Keratinocyte (primary cell): ENCODE measurements around the gene TNS1. TPM values are rescaled to one million over a fixed set of nuclear protein-coding genes. Genes with fewer than 3 reads are reported as not detected.

ENCODE experiments used
- DNase-seq: peaks from one replicate; pipeline ENCODE4 v3.0.0-alpha.2; 2011; ENCODE audit warnings: low read depth, missing footprints, low spot score
- FAIRE-seq: peaks from 2 replicates; lab custom pipeline; 2011; peaks lifted over from hg19 to GRCh38; lab: Jason Lieb, UNC
- H2AFZ ChIP-seq: 2 replicates; pipeline ENCODE4 v1.6.0; 2012; ENCODE audit warnings: low read length, control low read depth, inconsistent platforms; ENCODE audit not compliant: control insufficient read depth
- H3K27ac ChIP-seq: 2 replicates; pipeline ENCODE4 v1.5.1; 2011; ENCODE audit warnings: low read length; ENCODE audit not compliant: control insufficient read depth, insufficient read depth
- H3K27me3 ChIP-seq: 3 replicates; pipeline ENCODE4 v1.6.0; 2011; ENCODE audit warnings: low read length; ENCODE audit not compliant: control insufficient read depth, insufficient read depth; ENCODE audit errors: extremely low read depth
- H3K36me3 ChIP-seq, 2 experiments: 2 replicates in 1 of 2; 3 replicates in 1 of 2; pipeline ENCODE4 v1.5.1; 2011; ENCODE audit warnings: low read length in 2 of 2, mild to moderate bottlenecking in 1 of 2; ENCODE audit not compliant: control insufficient read depth in 2 of 2, insufficient read depth in 2 of 2; ENCODE audit errors: extremely low read depth in 1 of 2
- H3K4me1 ChIP-seq: 3 replicates; pipeline ENCODE4 v1.5.1; 2011; ENCODE audit warnings: low read length; ENCODE audit not compliant: control insufficient read depth, insufficient read depth; ENCODE audit errors: extremely low read depth
- H3K4me2 ChIP-seq: 3 replicates; pipeline ENCODE4 v1.6.0; 2011; ENCODE audit warnings: low read depth, low read length; ENCODE audit not compliant: control insufficient read depth, insufficient read depth; ENCODE audit errors: extremely low read depth
- H3K4me3 ChIP-seq, 3 experiments: fragments of 200-600 bp in 1 of 3; sonication (generic) in 1 of 3; 2 replicates in 2 of 3; 3 replicates in 1 of 3; pipeline ENCODE4 v1.5.1; 2011 to 2016; ENCODE audit warnings: low read length in 3 of 3, mild to moderate bottlenecking in 3 of 3, control low read depth in 2 of 3, inconsistent platforms in 1 of 3, low read depth in 1 of 3, mixed read lengths in 1 of 3, mixed run types in 1 of 3, moderate library complexity in 1 of 3; ENCODE audit not compliant: control insufficient read depth in 2 of 3, insufficient read depth in 2 of 3; ENCODE audit errors: extremely low read depth in 1 of 3
- H3K79me2 ChIP-seq: 2 replicates; pipeline ENCODE4 v1.6.0; 2012; ENCODE audit warnings: low read length; ENCODE audit not compliant: control insufficient read depth, insufficient read depth
- H3K9ac ChIP-seq: 3 replicates; pipeline ENCODE4 v1.6.0; 2011; ENCODE audit warnings: low read length; ENCODE audit not compliant: control insufficient read depth, insufficient read depth; ENCODE audit errors: extremely low read depth
- H3K9me1 ChIP-seq: 3 replicates; pipeline ENCODE4 v1.6.0; 2011; ENCODE audit warnings: low read length; ENCODE audit not compliant: control insufficient read depth, insufficient read depth; ENCODE audit errors: extremely low read depth
- H3K9me3 ChIP-seq: 2 replicates; pipeline ENCODE4 v1.5.1; 2012; ENCODE audit warnings: low read depth, low read length; ENCODE audit not compliant: control insufficient read depth
- H4K20me1 ChIP-seq: 3 replicates; pipeline ENCODE4 v1.6.0; 2011; ENCODE audit warnings: low read length; ENCODE audit not compliant: control insufficient read depth, insufficient read depth; ENCODE audit errors: extremely low read depth
- EZH2 ChIP-seq: IDR thresholded peaks from one replicate; pipeline ENCODE4 v1.6.1; 2012; ENCODE audit warnings: inconsistent platforms, mild to moderate bottlenecking, low read length, moderate library complexity
- dilution Hi-C: fragments of 300-500 bp; cut with MboI; formaldehyde crosslinking; loops from one replicate; pipeline ENCODE4 v1.7.0; 2020; ENCODE audit warnings: low sequenced_read_pairs; ENCODE audit not compliant: extremely low pct_ligation_motif_present
- polyA plus RNA-seq, 5 experiments: library from polyadenylated mRNA; depleted of rRNA in 3 of 5; stranded (reverse) in 3 of 5; stranded (forward) in 1 of 5; unstranded in 1 of 5; fragments of >200 nt; gene quantifications; 1 replicate in 1 of 5; 2 replicates in 3 of 5; 3 replicates in 1 of 5; pipeline versions ENCODE4 v1.2.1 to v1.2.3, GENCODE V29; 2011 to 2012; ENCODE audit warnings: missing spikeins in 2 of 5, low read depth in 1 of 5, low replicate concordance in 1 of 5
- TF ChIP-seq, protein P1 (sequence below), 3 experiments: IDR thresholded peaks in 1 of 3; conservative IDR thresholded peaks in 1 of 3; optimal IDR thresholded peaks in 1 of 3; 2 replicates in 2 of 3; 3 replicates in 1 of 3; pipeline versions ENCODE3 to v1.5.1; 2011; ENCODE audit warnings: low read length in 3 of 3, mild to moderate bottlenecking in 3 of 3, moderate library complexity in 2 of 3, control low read depth in 1 of 3, inconsistent platforms in 1 of 3; ENCODE audit not compliant: insufficient read depth in 2 of 3; ENCODE audit errors: extremely low read depth in 1 of 3

The TNS1 gene
- polyA plus RNA-seq, 1 donor (not counting 4 experiments of a cell fraction or from before 2014, with no cell fraction given): 2.5 TPM

DNA sequence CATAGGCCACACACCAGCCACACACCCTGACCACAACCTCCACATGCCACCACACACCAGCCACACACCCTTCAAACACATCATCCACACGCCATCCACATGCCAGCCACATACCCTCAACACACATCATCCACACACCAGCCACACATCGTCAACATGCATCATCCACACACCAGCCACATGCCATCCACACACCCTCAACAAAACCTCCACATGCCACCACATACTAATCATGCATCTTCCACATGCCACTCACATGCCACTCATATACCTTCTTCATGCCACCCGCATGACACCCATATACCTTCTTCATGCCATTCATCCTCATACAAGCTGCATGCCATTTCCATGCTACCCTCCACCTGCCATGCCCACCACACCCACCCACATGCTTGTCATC is 12.4 kb downstream of the TNS1 start:
- H3K9ac ChIP-seq: no peak overlapping the region
- DNase-seq (no peak), FAIRE-seq (no peak)
- no peaks in the 10 kb centered on the region for H3K36me3 ChIP-seq
- H3K4me2 ChIP-seq: no peak overlapping the region
- no peak overlapping the region for H3K27ac ChIP-seq
- H3K9me1 ChIP-seq: no peaks in the 10 kb centered on the region
- no peak overlapping the region for H2AFZ ChIP-seq
- no peaks in the 10 kb centered on the region for H3K9me3 ChIP-seq
- H3K4me3 ChIP-seq: no peak overlapping the region
- peaks cover 7% of the 10 kb centered on the region for H4K20me1 ChIP-seq
- no peaks in the 10 kb centered on the region for H3K79me2 ChIP-seq
- H3K4me1 ChIP-seq: peaks cover 24% of the 10 kb centered on the region
- TF ChIP-seq, protein P1, sequence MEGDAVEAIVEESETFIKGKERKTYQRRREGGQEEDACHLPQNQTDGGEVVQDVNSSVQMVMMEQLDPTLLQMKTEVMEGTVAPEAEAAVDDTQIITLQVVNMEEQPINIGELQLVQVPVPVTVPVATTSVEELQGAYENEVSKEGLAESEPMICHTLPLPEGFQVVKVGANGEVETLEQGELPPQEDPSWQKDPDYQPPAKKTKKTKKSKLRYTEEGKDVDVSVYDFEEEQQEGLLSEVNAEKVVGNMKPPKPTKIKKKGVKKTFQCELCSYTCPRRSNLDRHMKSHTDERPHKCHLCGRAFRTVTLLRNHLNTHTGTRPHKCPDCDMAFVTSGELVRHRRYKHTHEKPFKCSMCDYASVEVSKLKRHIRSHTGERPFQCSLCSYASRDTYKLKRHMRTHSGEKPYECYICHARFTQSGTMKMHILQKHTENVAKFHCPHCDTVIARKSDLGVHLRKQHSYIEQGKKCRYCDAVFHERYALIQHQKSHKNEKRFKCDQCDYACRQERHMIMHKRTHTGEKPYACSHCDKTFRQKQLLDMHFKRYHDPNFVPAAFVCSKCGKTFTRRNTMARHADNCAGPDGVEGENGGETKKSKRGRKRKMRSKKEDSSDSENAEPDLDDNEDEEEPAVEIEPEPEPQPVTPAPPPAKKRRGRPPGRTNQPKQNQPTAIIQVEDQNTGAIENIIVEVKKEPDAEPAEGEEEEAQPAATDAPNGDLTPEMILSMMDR (optimal IDR thresholded peaks at IDR 0.05 in 1 of 3, IDR thresholded peaks at IDR 0.05 in 1 of 3, conservative IDR thresholded peaks at IDR 0.05 in 1 of 3; ENCODE audit: extremely low read depth in 1 of 3, insufficient read depth in 2 of 3, low read length in 3 of 3): no peak
- no peak for TF ChIP-seq EZH2
- dilution Hi-C loops: no loop called here
- no peaks in the 10 kb centered on the region for H3K27me3 ChIP-seq

DNA sequence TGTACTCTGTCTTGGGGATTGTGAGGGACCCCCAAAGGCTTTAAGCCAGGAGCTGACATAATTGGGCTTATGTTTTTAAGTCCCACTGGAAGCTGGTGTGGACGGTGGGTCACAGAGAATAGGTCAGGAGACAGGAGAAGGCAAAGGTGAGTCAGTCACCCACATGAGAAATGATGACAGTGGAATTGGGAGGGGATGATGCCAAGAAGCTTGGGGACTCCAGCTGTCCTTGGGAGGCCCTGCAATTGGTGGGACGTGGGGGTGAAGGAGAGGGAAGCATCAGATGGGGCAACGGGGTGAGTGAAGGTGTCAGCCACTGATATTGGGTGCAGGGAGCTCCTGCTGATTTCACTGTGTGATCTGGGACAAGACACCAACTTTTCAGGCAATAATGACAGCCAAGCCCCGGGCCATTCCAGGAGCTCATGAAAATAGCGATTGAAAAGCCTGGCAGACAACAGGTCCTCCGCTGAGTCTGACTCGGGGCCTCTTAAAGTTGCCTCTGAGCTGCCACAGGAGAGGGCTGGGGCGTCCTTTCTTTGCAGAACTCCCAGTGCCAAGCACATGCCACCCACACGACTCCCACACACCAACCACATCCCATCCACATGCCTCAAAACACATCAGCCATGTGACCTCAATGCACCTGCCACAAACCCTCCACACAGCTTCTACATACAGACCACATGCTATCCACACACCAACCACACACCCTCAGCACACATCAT is 13.4 kb downstream of the TNS1 start:
- DNase-seq (no peak), FAIRE-seq (no peak)
- no peaks in the 10 kb centered on the region for H3K27me3 ChIP-seq
- TF ChIP-seq, protein P1 (optimal IDR thresholded peaks at IDR 0.05 in 1 of 3, IDR thresholded peaks at IDR 0.05 in 1 of 3, conservative IDR thresholded peaks at IDR 0.05 in 1 of 3; ENCODE audit: extremely low read depth in 1 of 3, insufficient read depth in 2 of 3, low read length in 3 of 3): no peak
- H3K9me1 ChIP-seq: no peaks in the 10 kb centered on the region
- H3K4me1 ChIP-seq: peaks cover 14% of the 10 kb centered on the region
- dilution Hi-C loops: no loop called here
- no peak overlapping the region for H3K9ac ChIP-seq
- H2AFZ ChIP-seq: no peak overlapping the region
- H3K4me3 ChIP-seq: no peak overlapping the region
- no peak overlapping the region for H3K4me2 ChIP-seq
- H4K20me1 ChIP-seq: peaks cover 7% of the 10 kb centered on the region
- no peaks in the 10 kb centered on the region for H3K36me3 ChIP-seq
- no peak overlapping the region for H3K27ac ChIP-seq
- H3K79me2 ChIP-seq: no peaks in the 10 kb centered on the region
- no peaks in the 10 kb centered on the region for H3K9me3 ChIP-seq
